GM18951 (cell line): Measurements from ENCODE around the gene YBX2.

Source experiments
- POLR2A ChIP-seq: IDR thresholded peaks from 4 replicates; pipeline ENCODE4 v1.6.1; 2011; ENCODE audit warnings: mild to moderate bottlenecking; ENCODE audit not compliant: insufficient read length, insufficient read depth; ENCODE audit errors: extremely low read depth
- in situ Hi-C: fragments of 300-500 bp; cut with MboI; formaldehyde crosslinking; loops from one replicate; pipeline ENCODE4 v1.12.0; 2022; ENCODE audit warnings: low sequenced_read_pairs, mixed read lengths, inconsistent platforms; ENCODE audit not compliant: unreplicated experiment

YBX2 gene

DNA sequence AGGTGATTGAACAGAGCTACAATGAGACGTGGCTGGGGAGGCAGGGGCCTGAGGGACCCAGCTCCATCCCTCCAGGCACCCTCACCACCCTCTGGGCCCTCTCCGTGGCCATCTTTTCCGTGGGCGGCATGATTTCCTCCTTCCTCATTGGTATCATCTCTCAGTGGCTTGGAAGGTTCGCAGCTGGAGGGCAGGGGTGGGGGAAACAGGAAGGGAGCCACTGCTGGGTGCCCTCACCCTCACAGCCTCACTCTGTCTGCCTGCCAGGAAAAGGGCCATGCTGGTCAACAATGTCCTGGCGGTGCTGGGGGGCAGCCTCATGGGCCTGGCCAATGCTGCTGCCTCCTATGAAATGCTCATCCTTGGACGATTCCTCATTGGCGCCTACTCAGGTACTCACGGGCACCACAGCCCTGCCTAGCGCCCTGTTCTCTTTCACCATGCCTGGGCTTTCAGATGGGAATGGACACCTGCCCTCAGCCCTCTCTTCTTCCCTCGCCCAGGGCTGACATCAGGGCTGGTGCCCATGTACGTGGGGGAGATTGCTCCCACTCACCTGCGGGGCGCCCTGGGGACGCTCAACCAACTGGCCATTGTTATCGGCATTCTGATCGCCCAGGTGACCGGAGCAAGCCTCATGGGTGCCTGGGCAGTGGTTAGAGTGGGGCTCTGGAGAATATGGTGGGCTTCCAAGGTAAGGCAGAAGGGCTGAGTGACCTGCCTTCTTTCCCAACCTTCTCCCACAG is 10.8 kb downstream of the YBX2 start:
- in situ Hi-C loops, result no loop called here
- no peak for TF ChIP-seq POLR2A

- no peak for TF ChIP-seq POLR2A
- in situ Hi-C loops, result no loop called here
These were observed 11.6 kb downstream of the YBX2 start for GRCh38 chr17:7282752-7283321.

DNA sequence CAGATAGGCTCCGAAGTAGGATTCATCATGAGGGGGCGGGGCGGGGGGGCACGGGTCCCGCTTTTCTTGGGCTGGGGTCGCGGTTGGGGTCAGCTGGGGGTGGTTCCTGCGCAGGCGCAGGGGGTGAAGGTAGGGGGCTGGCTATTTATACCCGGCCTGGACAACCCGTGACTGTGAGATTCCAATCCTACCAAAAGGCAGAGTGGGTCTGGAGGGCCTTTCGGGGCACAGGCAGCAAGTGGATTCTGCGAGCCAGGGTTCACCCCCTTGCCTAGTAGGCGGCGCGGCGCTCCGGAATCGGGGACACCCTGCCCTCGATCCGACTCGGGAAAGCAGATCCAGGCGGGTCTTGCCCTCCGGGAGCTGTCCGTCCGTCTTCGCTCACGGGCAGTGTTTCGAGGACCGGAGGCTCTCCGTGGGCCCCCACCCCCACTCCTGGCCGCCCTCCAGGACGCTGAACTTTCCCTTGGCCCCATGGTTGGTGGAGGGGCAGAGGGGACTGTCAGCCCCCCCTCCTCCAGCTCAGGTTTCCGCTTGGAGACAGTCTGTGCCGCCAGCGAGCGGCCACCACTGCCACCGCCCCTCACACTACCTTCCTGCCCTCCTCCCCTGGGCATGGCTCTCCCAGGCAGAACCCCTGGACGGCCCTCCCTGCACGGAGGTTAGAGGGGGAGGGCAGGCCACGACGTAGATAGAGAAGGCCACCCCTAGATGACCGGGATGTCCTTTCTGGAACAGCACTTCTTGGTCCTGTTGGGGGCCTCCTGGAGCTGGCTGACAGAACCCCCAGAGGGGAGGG is 12.3 kb downstream of the YBX2 start:
- in situ Hi-C loops, result no loop called here
- TF ChIP-seq POLR2A, result no peak

DNA sequence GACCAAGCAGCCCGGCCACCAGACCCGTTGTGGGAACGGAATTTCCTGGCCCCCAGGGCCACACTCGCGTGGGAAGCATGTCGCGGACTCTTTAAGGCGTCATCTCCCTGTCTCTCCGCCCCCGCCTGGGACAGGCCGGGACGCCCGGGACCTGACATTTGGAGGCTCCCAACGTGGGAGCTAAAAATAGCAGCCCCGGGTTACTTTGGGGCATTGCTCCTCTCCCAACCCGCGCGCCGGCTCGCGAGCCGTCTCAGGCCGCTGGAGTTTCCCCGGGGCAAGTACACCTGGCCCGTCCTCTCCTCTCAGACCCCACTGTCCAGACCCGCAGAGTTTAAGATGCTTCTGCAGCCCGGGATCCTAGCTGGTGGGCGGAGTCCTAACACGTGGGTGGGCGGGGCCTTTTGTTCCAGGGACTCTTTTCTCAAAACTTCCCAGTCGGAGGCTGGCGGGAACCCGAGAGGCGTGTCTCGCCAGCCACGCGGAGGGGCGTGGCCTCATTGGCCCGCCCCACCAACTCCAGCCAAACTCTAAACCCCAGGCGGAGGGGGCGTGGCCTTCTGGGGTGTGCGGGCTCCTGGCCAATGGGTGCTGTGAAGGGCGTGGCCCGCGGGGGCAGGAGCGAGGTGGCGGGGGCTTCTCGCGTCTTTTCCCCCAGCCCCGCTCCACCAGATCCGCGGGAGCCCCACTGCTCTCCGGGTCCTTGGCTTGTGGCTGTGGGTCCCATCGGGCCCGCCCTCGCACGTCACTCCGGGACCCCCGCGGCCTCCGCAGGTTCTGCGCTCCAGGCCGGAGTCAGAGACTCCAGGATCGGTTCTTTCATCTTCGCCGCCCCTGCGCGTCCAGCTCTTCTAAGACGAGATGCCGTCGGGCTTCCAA is 13.1 kb downstream of the YBX2 start, which contains the start of gene SLC2A4:
TSS of gene SLC2A4 (plus strand) at position 645 of the 879 bp plus-strand sequence. CDS start at position 862, 217 bp downstream.
- no peak for TF ChIP-seq POLR2A
- in situ Hi-C loops, result no loop called here

- TF ChIP-seq POLR2A, result no peak
- in situ Hi-C loops, result no loop called here
These were observed 13.8 kb downstream of the YBX2 start for GRCh38 chr17:7280519-7281073.

- in situ Hi-C loops, result no loop called here
These were observed 15.0 kb downstream of the YBX2 start for GRCh38 chr17:7279448-7279847.

DNA sequence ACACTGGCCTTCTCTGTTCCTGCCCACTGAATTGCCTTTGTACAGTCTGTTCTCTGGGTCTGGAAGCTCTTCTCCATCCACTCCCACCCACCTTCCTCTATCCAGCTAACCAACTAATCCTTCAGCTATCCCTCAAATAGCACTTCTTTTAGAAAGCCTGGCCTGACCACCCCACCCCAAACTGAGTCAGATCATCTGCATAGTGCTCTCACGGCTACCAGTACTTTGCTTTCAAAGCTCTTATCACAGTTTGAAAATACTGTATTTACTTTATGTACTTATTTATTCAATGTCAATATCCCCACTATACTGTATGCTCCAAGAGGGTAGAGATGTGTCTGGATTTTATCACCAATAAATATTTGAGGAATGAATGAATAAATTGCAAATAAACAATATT is 27.7 kb downstream of the YBX2 start:
- in situ Hi-C loops, result no loop called here

More at GRCh38 chr17:7279448-7279847, 15.0 kb downstream of the YBX2 start:
- TF ChIP-seq POLR2A, result no peak

GRCh38 chr17:7263801-7264078 is 30.7 kb downstream of the YBX2 start:
- TF ChIP-seq POLR2A, result no peak
- in situ Hi-C loops, result no loop called here

More for the DNA sequence above, 27.7 kb downstream of the YBX2 start:
- TF ChIP-seq POLR2A, result no peak

DNA sequence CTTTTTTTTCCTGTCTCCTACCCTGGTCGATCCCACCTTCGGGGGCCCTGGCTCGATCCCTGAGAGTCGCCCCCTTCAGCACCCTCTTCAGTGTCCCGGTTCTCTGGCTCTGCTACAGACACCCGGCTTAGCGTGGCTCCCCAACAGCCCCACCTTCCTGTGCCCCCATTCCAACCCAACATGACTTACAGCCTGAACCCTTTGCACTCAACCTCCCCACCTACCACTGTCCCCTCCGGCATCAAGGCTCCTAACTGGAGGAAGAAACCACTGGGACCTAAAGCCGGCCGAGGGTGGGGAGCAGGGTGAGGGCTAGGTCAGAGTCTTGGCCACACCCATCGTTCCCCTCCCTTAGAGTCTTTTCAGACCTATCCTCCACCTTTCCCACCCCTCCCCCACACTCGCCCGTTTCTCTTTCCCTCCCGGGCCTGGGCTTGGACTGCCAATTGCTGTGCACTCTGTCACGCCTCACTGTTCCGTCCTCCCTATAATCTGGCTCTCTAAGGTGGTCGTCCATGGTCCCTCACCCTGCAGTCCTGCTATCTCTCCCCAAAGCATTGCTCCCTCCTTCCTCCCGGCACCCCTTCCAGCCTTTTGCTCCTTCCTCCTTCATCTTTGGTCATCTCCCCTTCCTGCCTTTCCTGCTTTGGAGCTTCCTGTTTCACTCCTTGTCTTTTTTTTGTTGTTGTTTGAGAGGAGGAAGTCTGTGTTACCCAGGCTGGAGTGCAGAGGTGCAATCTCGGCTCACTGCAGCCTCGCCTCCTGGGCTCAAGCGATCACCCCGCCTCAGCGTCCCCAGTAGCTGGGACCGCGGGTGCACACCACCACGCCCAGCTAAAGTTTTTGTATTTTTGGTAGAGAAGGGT is 31.3 kb downstream of the YBX2 start:
- in situ Hi-C loops, result no loop called here
- no peak for TF ChIP-seq POLR2A

DNA sequence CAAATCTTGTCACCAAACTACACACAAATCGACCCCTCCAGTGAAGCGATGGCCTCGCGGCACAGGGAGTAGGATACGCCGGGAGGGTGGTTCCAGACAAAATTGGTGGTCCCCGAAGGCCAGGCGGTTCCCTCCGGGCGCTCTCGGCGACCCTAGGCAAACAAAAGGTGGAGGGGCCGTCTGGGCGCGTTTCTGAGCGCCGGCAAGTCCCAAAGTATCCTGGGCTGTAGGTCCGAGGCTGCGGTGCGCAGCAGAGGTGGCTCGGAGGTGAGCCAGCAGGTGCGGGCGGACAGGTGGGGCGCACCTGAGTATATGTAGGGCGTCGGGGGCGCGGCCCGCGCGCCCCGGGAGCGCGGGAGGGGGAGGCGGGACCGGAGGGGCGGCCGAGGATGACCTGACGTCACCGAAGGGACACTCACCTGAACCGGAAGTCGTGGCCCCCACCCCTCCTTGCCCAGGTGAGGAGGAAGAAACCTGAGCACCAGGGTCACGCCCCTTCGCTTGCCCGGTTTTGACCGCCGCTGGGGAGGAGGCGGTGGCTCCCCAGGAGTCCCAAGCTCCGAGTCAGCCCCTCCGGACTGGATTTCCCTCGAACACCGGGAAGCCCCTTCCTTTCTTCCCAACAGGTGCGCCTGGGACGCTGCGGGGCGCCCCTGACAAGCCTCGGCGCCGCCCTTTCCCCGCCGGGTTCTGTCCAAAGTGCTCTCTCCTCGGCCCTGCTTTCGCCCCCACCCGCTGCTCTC is 32.1 kb downstream of the YBX2 start, which contains the start of gene CLDN7:
TSS of gene CLDN7 (minus strand) at position 287 of the 743 bp plus-strand sequence. CDS start 435 bp downstream, outside the sequence.
- no peak for TF ChIP-seq POLR2A
- in situ Hi-C loops, result no loop called here

- in situ Hi-C loops, result no loop called here
- no peak for TF ChIP-seq POLR2A
These were observed 32.9 kb downstream of the YBX2 start for GRCh38 chr17:7261379-7262191.
